A549 (cell line): ENCODE results near the gene SMIM20. TPM values are rescaled to one million over a fixed set of nuclear protein-coding genes. Genes with fewer than 3 reads are reported as not detected.

Experiments
- ATAC-seq, 2 experiments: fragments of 200-7000 bp in 1 of 2; fragments of >200 bp in 1 of 2; cut with Nextera tagmentation in 1 of 2; cut with Tn5 transposase in 1 of 2; 3 replicates each; pipeline versions ENCODE4 v1.8.0 to v1.9.1; 2018 to 2020; ENCODE audit warnings: mild to moderate bottlenecking in 1 of 2, moderate library complexity in 1 of 2
- CTCF ChIA-PET: fragments of 300-600 bp; sonication (Branson Sonifier 250); formaldehyde crosslinking; extraction: SDS; loops from one replicate; lab custom pipeline; 2021; ENCODE audit warnings: antibody characterized with exemption, inconsistent platforms; lab: Yijun Ruan, JAX
- POLR2A ChIA-PET: fragments of 350-600 bp; formaldehyde crosslinking; extraction: SDS; loops from one replicate; lab custom pipeline; 2021; ENCODE audit warnings: antibody characterized with exemption, inconsistent platforms; lab: Yijun Ruan, JAX
- DNase-seq, 2 experiments: peaks; one replicate each; pipeline versions ENCODE4 v3.0.0 to v3.0.0-alpha.2; 2011 to 2016; ENCODE audit warnings: low read depth in 1 of 2, low spot score in 1 of 2
- FAIRE-seq: peaks from 2 replicates; lab custom pipeline; 2011; peaks lifted over from hg19 to GRCh38; lab: Jason Lieb, UNC
- H3K27ac ChIP-seq, 2 experiments: fragments of >200 bp; sonication (Bioruptor Twin); formaldehyde crosslinking; 3 replicates each; pipeline ENCODE4 v1.5.1; 2016 to 2017
- H3K4me1 ChIP-seq: fragments of >200 bp; sonication (Bioruptor Twin); formaldehyde crosslinking; 3 replicates; pipeline ENCODE4 v1.6.1; 2016
- H3K4me2 ChIP-seq: fragments of >200 bp; sonication (Bioruptor Twin); formaldehyde crosslinking; 3 replicates; pipeline ENCODE4 v1.6.1; 2016
- H3K4me3 ChIP-seq: fragments of >200 bp; sonication (Bioruptor Twin); formaldehyde crosslinking; 3 replicates; pipeline ENCODE4 v1.5.1; 2016
- H3K9me3 ChIP-seq: fragments of >200 bp; sonication (Bioruptor Twin); formaldehyde crosslinking; 3 replicates; pipeline ENCODE4 v1.6.1; 2016
- CHD2 ChIP-seq: fragments of 150-350 bp; IDR thresholded peaks from 2 replicates; pipeline ENCODE4 v1.6.1; 2014; ENCODE audit warnings: low read length; ENCODE audit not compliant: partially characterized antibody
- EP300 ChIP-seq, 2 experiments: fragments of >200 bp; sonication (Bioruptor Twin); formaldehyde crosslinking; IDR thresholded peaks; 2 replicates in 1 of 2; 3 replicates in 1 of 2; pipeline ENCODE4 v1.6.1; 2016 to 2017
- HDAC2 ChIP-seq: fragments of 200-600 bp; sonication (generic); IDR thresholded peaks from 2 replicates; pipeline ENCODE4 v1.6.1; 2016
- KDM1A ChIP-seq: fragments of 200-600 bp; sonication (generic); IDR thresholded peaks from 2 replicates; pipeline ENCODE4 v1.6.1; 2016; ENCODE audit warnings: low read depth, mild to moderate bottlenecking
- NPAS2 ChIP-seq: fragments of 250-450 bp; sonication (Bioruptor Pico); IDR thresholded peaks from 2 replicates; pipeline ENCODE4 v1.8.0; 2022; ENCODE audit warnings: mild to moderate bottlenecking, moderate library complexity, borderline replicate concordance
- NR3C1 ChIP-seq: fragments of >200 bp; sonication (Bioruptor Twin); formaldehyde crosslinking; IDR thresholded peaks from 3 replicates; pipeline ENCODE4 v1.6.1; 2017
- POLR2AphosphoS2 ChIP-seq: conservative IDR thresholded peaks from 2 replicates; pipeline ENCODE4 v1.6.1; 2012; ENCODE audit warnings: low read length, improper control_type of control experiment, inconsistent platforms
- RFX5 ChIP-seq: fragments of 450-650 bp; IDR thresholded peaks from 2 replicates; pipeline ENCODE4 v1.7.1; 2014; ENCODE audit warnings: antibody characterized with exemption, mild to moderate bottlenecking, moderate library complexity
- WGBS: methylation state at CpG from one replicate; pipeline ENCODE4 v1.1.6; 2017; ENCODE audit errors: missing lambda C conversion rate; 5-methylcytosine and 5-hydroxymethylcytosine counted together
- polyA plus RNA-seq, 4 experiments: library from polyadenylated mRNA; depleted of rRNA in 3 of 4; stranded (reverse); fragments of >200 nt; fragmentation: RNase III in 1 of 4; extraction: RNeasy Plus Mini Kit Qiagen cat#74134 plus additional on column Dnase treatment in 1 of 4; gene quantifications; 2 replicates in 3 of 4; 3 replicates in 1 of 4; pipeline ENCODE4 v1.2.3, GENCODE V29; 2011 to 2017
- TF ChIP-seq, protein P1 (sequence below): fragments of 150-350 bp; IDR thresholded peaks from 2 replicates; pipeline ENCODE4 v1.6.1; 2014; ENCODE audit warnings: low read depth, mild to moderate bottlenecking, low read length
- TF ChIP-seq, protein P2 (sequence below): fragments of 250-450 bp; sonication (Bioruptor Pico); IDR thresholded peaks from 2 replicates; pipeline ENCODE4 v1.5.0; 2021; ENCODE audit warnings: mild to moderate bottlenecking, moderate library complexity, borderline replicate concordance
- TF ChIP-seq, protein P3 (sequence below): fragments of 200-600 bp; sonication (generic); IDR thresholded peaks from 2 replicates; pipeline ENCODE4 v1.6.1; 2016; ENCODE audit warnings: antibody characterized with exemption, mild to moderate bottlenecking, moderate library complexity

The SMIM20 gene
- polyA plus RNA-seq, 2 of the 4 experiments (the other 2 are of a cell fraction) = 32.9 to 50.5 TPM

DNA sequence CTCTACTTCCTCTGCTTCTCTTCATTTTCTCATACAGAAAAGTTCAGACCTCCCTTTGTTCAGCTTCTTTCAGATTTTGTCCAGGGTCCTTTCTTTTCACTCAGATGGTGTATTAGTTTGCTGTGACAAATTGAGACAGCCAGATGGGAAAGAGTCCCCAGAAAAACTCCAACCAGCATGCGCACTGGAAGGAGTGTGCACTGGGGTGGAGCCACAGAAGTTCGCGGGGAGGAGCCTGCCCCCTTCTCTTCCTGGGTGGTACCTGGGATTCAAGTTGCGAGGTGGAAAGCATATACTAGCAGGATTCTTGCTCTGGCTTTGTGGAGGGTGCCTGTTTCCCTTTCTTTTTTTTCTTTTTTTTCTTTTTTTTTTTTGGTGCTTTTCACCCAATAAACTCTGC is 51.6 kb downstream of the SMIM20 start:
- CTCF ChIA-PET = no interaction called here
- Histone ChIP-seq H3K27ac (no peak overlapping the region), H3K4me3 (no peak overlapping the region)
- no peak for FAIRE-seq
- WGBS = 89% methylated on average over 4 of the region's 4 CpGs
- no peak for DNase-seq
- no peak for TF ChIP-seq HDAC2
- TF ChIP-seq CHD2 = no peak
- no peak for TF ChIP-seq KDM1A
- TF ChIP-seq RFX5 = no peak
- TF ChIP-seq EP300 (IDR thresholded peaks at IDR 0.05) = no peak
- TF ChIP-seq, all 56 proteins: peak for 0
- Histone ChIP-seq H3K4me2 (no peak overlapping the region), H3K4me1 (no peaks in the 10 kb centered on the region), H3K9me3 (no peaks in the 10 kb centered on the region)
- POLR2A ChIA-PET = no interaction called here
- no peak for ATAC-seq

DNA sequence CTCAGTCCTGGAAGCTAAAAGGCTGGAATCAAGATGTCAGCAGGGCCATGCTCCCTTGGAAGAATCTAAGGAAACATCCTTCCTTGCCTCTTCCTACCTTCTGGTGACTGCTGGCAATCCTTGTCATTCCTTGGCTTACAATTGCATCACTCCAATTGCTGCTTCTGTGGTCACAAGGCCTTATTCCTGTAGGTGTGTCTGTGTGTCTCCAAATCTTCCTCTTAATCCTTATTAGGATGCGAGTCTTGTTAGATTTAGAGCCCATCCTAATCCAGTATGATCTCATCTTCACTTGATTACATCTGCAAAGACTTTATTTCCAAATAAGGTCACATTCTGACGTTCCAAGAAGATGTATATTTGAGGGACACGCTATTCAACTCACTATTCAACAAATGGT is 52.2 kb downstream of the SMIM20 start:
- FAIRE-seq (no peak), DNase-seq (no peak), ATAC-seq (no peak)
- WGBS = 67% methylated on average over 3 of the region's 3 CpGs
- no peaks in the 10 kb centered on the region for H3K4me1 ChIP-seq
- CTCF ChIA-PET = interaction anchor here (1.5 kb wide), 1 partner anchor 22 kb away, joined by 4 read pairs; no protein-coding TSS in a partner anchor
- no peak overlapping the region for H3K4me3 ChIP-seq
- H3K9me3 ChIP-seq = no peaks in the 10 kb centered on the region
- no peak for TF ChIP-seq NPAS2 (CRISPR knock-in tag)
- TF ChIP-seq CHD2 = no peak
- TF ChIP-seq, protein P1, sequence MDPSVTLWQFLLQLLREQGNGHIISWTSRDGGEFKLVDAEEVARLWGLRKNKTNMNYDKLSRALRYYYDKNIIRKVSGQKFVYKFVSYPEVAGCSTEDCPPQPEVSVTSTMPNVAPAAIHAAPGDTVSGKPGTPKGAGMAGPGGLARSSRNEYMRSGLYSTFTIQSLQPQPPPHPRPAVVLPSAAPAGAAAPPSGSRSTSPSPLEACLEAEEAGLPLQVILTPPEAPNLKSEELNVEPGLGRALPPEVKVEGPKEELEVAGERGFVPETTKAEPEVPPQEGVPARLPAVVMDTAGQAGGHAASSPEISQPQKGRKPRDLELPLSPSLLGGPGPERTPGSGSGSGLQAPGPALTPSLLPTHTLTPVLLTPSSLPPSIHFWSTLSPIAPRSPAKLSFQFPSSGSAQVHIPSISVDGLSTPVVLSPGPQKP = no peak
- TF ChIP-seq, protein P2, sequence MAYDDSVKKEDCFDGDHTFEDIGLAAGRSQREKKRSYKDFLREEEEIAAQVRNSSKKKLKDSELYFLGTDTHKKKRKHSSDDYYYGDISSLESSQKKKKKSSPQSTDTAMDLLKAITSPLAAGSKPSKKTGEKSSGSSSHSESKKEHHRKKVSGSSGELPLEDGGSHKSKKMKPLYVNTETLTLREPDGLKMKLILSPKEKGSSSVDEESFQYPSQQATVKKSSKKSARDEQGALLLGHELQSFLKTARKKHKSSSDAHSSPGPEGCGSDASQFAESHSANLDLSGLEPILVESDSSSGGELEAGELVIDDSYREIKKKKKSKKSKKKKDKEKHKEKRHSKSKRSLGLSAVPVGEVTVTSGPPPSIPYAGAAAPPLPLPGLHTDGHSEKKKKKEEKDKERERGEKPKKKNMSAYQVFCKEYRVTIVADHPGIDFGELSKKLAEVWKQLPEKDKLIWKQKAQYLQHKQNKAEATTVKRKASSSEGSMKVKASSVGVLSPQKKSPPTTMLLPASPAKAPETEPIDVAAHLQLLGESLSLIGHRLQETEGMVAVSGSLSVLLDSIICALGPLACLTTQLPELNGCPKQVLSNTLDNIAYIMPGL (CRISPR knock-in tag) = no peak
- TF ChIP-seq POLR2AphosphoS2 = no peak
- TF ChIP-seq RFX5 = no peak
- POLR2A ChIA-PET = no interaction called here
- H3K4me2 ChIP-seq = no peak overlapping the region
- H3K27ac ChIP-seq = no peak overlapping the region

DNA sequence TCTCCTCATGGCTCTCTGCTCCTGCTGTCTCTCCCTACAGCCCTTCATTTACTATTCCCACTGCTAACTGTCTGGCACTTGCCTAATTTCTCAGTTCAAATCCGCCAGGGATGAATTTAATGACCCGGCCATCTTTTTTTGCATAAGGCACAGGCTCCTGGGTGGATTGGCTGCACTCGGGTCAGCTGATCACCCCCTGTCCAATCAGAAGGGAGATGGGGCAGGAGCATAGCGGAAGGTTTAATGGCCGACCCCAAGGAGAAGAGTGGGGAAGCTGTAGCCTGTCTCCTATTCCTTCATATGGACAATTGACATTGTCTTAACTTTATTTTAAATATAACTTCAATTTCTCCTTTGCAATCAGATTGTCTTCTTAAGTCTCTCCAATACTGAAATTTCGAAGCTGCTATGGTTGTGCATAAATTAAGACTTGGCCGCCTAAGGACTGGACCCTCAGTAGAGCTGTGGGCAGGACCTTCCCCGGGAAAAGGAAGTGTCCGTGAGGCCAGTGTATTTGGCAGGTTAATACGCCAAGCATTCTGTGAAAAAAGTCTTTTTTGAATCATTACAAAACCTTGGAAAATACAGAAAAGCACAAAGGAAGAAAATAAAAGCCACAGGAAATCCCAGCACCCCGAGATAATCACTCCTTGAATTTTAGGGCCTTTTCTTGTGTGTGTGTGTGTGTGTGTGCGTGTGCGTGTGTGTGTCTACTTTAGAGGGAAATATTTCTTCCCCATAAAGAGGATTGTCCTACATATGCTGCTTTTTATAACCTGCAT is 55.5 kb downstream of the SMIM20 start:
- H3K4me2 ChIP-seq = no peak overlapping the region
- no peaks in the 10 kb centered on the region for H3K4me1 ChIP-seq
- no peak for TF ChIP-seq NPAS2 (CRISPR knock-in tag)
- no peak for TF ChIP-seq NR3C1
- TF ChIP-seq, protein P3, sequence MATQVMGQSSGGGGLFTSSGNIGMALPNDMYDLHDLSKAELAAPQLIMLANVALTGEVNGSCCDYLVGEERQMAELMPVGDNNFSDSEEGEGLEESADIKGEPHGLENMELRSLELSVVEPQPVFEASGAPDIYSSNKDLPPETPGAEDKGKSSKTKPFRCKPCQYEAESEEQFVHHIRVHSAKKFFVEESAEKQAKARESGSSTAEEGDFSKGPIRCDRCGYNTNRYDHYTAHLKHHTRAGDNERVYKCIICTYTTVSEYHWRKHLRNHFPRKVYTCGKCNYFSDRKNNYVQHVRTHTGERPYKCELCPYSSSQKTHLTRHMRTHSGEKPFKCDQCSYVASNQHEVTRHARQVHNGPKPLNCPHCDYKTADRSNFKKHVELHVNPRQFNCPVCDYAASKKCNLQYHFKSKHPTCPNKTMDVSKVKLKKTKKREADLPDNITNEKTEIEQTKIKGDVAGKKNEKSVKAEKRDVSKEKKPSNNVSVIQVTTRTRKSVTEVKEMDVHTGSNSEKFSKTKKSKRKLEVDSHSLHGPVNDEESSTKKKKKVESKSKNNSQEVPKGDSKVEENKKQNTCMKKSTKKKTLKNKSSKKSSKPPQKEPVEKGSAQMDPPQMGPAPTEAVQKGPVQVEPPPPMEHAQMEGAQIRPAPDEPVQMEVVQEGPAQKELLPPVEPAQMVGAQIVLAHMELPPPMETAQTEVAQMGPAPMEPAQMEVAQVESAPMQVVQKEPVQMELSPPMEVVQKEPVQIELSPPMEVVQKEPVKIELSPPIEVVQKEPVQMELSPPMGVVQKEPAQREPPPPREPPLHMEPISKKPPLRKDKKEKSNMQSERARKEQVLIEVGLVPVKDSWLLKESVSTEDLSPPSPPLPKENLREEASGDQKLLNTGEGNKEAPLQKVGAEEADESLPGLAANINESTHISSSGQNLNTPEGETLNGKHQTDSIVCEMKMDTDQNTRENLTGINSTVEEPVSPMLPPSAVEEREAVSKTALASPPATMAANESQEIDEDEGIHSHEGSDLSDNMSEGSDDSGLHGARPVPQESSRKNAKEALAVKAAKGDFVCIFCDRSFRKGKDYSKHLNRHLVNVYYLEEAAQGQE = no peak
- H3K9me3 ChIP-seq = no peaks in the 10 kb centered on the region
- no peak overlapping the region for H3K27ac ChIP-seq
- POLR2A ChIA-PET = no interaction called here
- CTCF ChIA-PET = interaction anchor here (1.7 kb wide), 1 partner anchor 19 kb away, joined by 5 read pairs; no protein-coding TSS in a partner anchor
- H3K4me3 ChIP-seq = no peak overlapping the region
- no peak for FAIRE-seq
- no peak for ATAC-seq
- DNase-seq = no peak
- 70% methylated on average over 13 of the region's 13 CpGs for WGBS
